Right lobe of liver (tissue), 6 donors: ENCODE data around the gene YKT6. TPM values are rescaled to one million over a fixed set of nuclear protein-coding genes. Genes with fewer than 3 reads are reported as not detected.
A peak's percentile ranks its signal among the peaks of the same experiment; 100 is the strongest.

Experiments
- ATAC-seq, 4 donors: fragments of 200-7000 bp; cut with Tn5 transposase; one replicate each; pipeline ENCODE4 v1.9.1; 2020; ENCODE audit warnings: mild to moderate bottlenecking in 4 of 4, moderate library complexity in 4 of 4
- DNase-seq, 3 donors: peaks; one replicate each; pipeline ENCODE4 v3.0.0-alpha.2; 2020
- H3K27ac ChIP-seq, 3 donors: fragments of 200-600 bp; one replicate each; pipeline ENCODE4 v1.8.0; 2022
- H3K27me3 ChIP-seq, 2 donors: fragments of 200-600 bp; one replicate each; pipeline ENCODE4 v1.8.0; 2022
- H3K36me3 ChIP-seq, 4 donors: fragments of 200-600 bp; sonication (generic) in 1 of 4; one replicate each; pipeline versions ENCODE4 v1.5.1 to v1.8.0; 2017 to 2022; ENCODE audit warnings: control low read depth in 1 of 4
- H3K4me1 ChIP-seq, 4 donors: fragments of 200-600 bp; sonication (generic) in 1 of 4; one replicate each; pipeline versions ENCODE4 v1.5.1 to v1.8.0; 2017 to 2022; ENCODE audit warnings: control low read depth in 1 of 4
- H3K4me3 ChIP-seq, 3 donors: fragments of 200-600 bp; one replicate each; pipeline ENCODE4 v1.8.0; 2022
- H3K9me3 ChIP-seq, 4 donors: fragments of 200-600 bp; sonication (generic) in 1 of 4; one replicate each; pipeline versions ENCODE4 v1.5.1 to v1.8.0; 2017 to 2022; ENCODE audit warnings: control low read depth in 1 of 4
- POLR2A ChIP-seq: fragments of 450-650 bp; IDR thresholded peaks from one replicate; pipeline ENCODE4 v1.6.1; 2017; ENCODE audit warnings: antibody characterized with exemption, mild to moderate bottlenecking
- WGBS: methylation state at CpG from one replicate; pipeline ENCODE4 v1.1.6; 2018; ENCODE audit warnings: low coverage, low lambda C conversion rate; ENCODE audit not compliant: insufficient coverage; ENCODE audit errors: missing lambda C conversion rate; 5-methylcytosine and 5-hydroxymethylcytosine counted together
- intact Hi-C, 2 donors: fragments of 100-400 bp; cut with DNase I; formaldehyde crosslinking; loops; one replicate each; pipeline versions ENCODE4 v1.11.2 to v1.14.1; 2022
- total RNA-seq, 6 experiments: library from RNA; depleted of rRNA in 2 of 6; stranded (reverse); fragments of >200 nt in 2 of 6; fragmentation: NEBNext Ultra II Directional in 3 of 6; extraction: Animal tissue kit (Norgen Biotek cat#: 25700) in 3 of 6; gene quantifications; one replicate each; pipeline versions ENCODE4 v1.1.0 to v1.2.4, GENCODE V29; 2016 to 2023
- TF ChIP-seq, protein P1 (sequence below), 4 donors: fragments of 200-600 bp in 3 of 4; fragments of 450-650 bp in 1 of 4; IDR thresholded peaks; one replicate each; pipeline versions ENCODE4 v1.5.1 to v1.8.0; 2016 to 2022; ENCODE audit warnings: antibody characterized with exemption in 4 of 4, mild to moderate bottlenecking in 2 of 4
- donor health status: DM: no; HTN: yes; CAD: no.
- donor health status: DM: no; HTN: no; CAD: no.
- donor health status: DM: no; HTN: no; CAD: no.
- donor health status: DM: no; HTN: yes; CAD: no.
- donor health status: DM: no; HTN: yes; CAD: no.

YKT6 gene
- total RNA-seq, 6 experiments from 2014 or later = 15.0 to 23.8 (median 19.2) TPM

DNA sequence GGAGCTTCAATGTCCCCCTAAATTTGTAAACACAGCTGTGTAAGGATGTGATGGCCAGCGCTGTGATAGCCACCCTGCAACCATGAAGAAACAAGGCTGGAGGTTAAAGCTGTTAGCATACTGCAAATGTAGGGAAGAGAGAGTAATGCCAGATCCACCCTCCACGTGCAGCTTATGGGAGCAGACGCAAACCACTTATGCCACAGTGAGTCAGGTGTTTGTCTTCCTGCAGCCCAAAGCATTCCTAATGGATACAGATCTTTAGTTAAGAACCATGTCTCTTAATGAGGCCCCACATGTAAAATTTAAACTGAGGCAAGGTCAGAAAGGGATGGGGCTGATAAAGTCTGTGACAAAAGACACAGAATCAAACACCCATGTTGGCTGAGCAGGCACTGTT is 46.1 kb upstream of the YKT6 start:
- Histone ChIP-seq H3K9me3 (no peaks in the 10 kb centered on the region), H3K27me3 (no peaks in the 10 kb centered on the region), H3K4me1 (peaks cover 0 to 44% (median 21%) of the 10 kb centered on the region in 4 donors), H3K27ac (no peak overlapping the region), H3K36me3 (no peaks in the 10 kb centered on the region), H3K4me3 (no peak overlapping the region)
- no peak for ATAC-seq
- 75% methylated on average over 3 of the region's 3 CpGs for WGBS
- TF ChIP-seq, protein P1, sequence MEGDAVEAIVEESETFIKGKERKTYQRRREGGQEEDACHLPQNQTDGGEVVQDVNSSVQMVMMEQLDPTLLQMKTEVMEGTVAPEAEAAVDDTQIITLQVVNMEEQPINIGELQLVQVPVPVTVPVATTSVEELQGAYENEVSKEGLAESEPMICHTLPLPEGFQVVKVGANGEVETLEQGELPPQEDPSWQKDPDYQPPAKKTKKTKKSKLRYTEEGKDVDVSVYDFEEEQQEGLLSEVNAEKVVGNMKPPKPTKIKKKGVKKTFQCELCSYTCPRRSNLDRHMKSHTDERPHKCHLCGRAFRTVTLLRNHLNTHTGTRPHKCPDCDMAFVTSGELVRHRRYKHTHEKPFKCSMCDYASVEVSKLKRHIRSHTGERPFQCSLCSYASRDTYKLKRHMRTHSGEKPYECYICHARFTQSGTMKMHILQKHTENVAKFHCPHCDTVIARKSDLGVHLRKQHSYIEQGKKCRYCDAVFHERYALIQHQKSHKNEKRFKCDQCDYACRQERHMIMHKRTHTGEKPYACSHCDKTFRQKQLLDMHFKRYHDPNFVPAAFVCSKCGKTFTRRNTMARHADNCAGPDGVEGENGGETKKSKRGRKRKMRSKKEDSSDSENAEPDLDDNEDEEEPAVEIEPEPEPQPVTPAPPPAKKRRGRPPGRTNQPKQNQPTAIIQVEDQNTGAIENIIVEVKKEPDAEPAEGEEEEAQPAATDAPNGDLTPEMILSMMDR (IDR thresholded peaks at IDR 0.05) = no peak
- no peak for TF ChIP-seq POLR2A
- intact Hi-C loops = no loop called here
- DNase-seq = peak in 1 of 3 donors; percentile 14

- Histone ChIP-seq H3K27me3 (no peaks in the 10 kb centered on the region), H3K9me3 (no peaks in the 10 kb centered on the region), H3K27ac (peak overlapping the region in 2 of 3 donors; percentile 1 to 47), H3K36me3 (no peaks in the 10 kb centered on the region), H3K4me1 (peaks cover 0 to 49% (median 24%) of the 10 kb centered on the region in 4 donors), H3K4me3 (no peak overlapping the region)
- peak; percentile 55 to 78 (median 74) for ATAC-seq
- WGBS = 24% methylated on average over 3 of the region's 8 CpGs
- intact Hi-C loops = no loop called here
- DNase-seq = peak; percentile 78 to 93 (median 91)
- TF ChIP-seq POLR2A = no peak
- TF ChIP-seq, protein P1 (IDR thresholded peaks at IDR 0.05) = no peak
These were observed 45.3 kb upstream of the YKT6 start for GRCh38 chr7:44155191-44156185.

- 40% methylated on average over 1 of the region's 4 CpGs for WGBS
- intact Hi-C loops = no loop called here
- H3K4me1 ChIP-seq = peaks cover 0 to 60% (median 28%) of the 10 kb centered on the region in 4 donors
- no peaks in the 10 kb centered on the region for H3K27me3 ChIP-seq
- no peaks in the 10 kb centered on the region for H3K9me3 ChIP-seq
- no peak for DNase-seq
- no peak overlapping the region for H3K27ac ChIP-seq
- H3K36me3 ChIP-seq = no peaks in the 10 kb centered on the region
- TF ChIP-seq POLR2A = no peak
- TF ChIP-seq, protein P1 (IDR thresholded peaks at IDR 0.05) = no peak
- ATAC-seq = no peak
- H3K4me3 ChIP-seq = no peak overlapping the region
These were observed 44.2 kb upstream of the YKT6 start for GRCh38 chr7:44156453-44157010.

- peak; percentile 10 to 61 (median 33) for ATAC-seq
- WGBS = 47% methylated on average over 11 of the region's 15 CpGs
- peak in 2 of 3 donors; percentile 64 to 67 for DNase-seq
- intact Hi-C loops = no loop called here
- no peak overlapping the region for H3K4me3 ChIP-seq
- H3K9me3 ChIP-seq = no peaks in the 10 kb centered on the region
- no peaks in the 10 kb centered on the region for H3K36me3 ChIP-seq
- peaks cover 0 to 66% (median 33%) of the 10 kb centered on the region in 4 donors for H3K4me1 ChIP-seq
- H3K27me3 ChIP-seq = no peaks in the 10 kb centered on the region
- H3K27ac ChIP-seq = peak overlapping the region in 1 of 3 donors; percentile 73
- TF ChIP-seq, protein P1 (IDR thresholded peaks at IDR 0.05) = peak; percentile 30 to 55 (median 41)
- TF ChIP-seq POLR2A = no peak
These were observed 43.4 kb upstream of the YKT6 start for GRCh38 chr7:44157116-44158080.
